ENCODE measurements around the gene GIPC3. TPM values are rescaled to one million over a fixed set of nuclear protein-coding genes. Genes with fewer than 3 reads are reported as not detected.

The GIPC3 gene
- total RNA-seq, 1 donor from 2014 or later, result not detected

DNA sequence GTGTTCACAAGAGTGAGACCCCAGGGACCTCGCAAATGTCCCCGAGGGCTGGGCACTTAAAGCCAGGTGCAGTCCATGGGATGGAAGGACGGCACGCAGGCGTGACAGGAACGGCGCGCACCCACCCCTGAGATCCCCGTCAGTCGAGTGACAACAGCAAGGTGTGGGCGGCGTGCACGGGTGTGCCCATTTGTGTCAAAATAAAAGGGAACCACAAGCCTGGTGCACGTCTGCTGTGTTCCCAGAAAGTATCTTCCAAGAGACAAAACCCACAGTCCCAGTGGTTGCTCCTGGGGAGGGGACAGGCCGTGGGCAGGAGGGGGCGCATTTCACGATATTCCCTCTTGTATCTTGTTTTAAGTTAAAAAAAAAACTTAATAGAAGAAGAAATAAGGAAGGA lies 57.0 kb downstream of the GIPC3 start:
- H3K4me3 ChIP-seq (ENCODE audit: low read depth, low read length), result no peak overlapping the region
- TF ChIP-seq, protein P1, sequence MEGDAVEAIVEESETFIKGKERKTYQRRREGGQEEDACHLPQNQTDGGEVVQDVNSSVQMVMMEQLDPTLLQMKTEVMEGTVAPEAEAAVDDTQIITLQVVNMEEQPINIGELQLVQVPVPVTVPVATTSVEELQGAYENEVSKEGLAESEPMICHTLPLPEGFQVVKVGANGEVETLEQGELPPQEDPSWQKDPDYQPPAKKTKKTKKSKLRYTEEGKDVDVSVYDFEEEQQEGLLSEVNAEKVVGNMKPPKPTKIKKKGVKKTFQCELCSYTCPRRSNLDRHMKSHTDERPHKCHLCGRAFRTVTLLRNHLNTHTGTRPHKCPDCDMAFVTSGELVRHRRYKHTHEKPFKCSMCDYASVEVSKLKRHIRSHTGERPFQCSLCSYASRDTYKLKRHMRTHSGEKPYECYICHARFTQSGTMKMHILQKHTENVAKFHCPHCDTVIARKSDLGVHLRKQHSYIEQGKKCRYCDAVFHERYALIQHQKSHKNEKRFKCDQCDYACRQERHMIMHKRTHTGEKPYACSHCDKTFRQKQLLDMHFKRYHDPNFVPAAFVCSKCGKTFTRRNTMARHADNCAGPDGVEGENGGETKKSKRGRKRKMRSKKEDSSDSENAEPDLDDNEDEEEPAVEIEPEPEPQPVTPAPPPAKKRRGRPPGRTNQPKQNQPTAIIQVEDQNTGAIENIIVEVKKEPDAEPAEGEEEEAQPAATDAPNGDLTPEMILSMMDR (conservative IDR thresholded peaks at IDR 0.05; ENCODE audit: low read depth, low read length), result no peak
- DNase-seq (ENCODE audit: low read depth), result no peak

Other genes starting within 250 kb of the GIPC3 start
- 16.8 and 31.2 TPM in 2 replicates for gene NFIC, start 218.9 kb upstream of the GIPC3 start, total RNA-seq
- 1.4 and 2.5 TPM in 2 replicates for gene SMIM24, start 105.0 kb upstream of the GIPC3 start, total RNA-seq
- gene SMIM44, start 102.0 kb upstream of the GIPC3 start, total RNA-seq, result 1.0 TPM in 1 of 2 replicates, not detected in the other
- 28.1 and 36.7 TPM in 2 replicates for gene DOHH, start 84.8 kb upstream of the GIPC3 start, total RNA-seq
- gene FZR1, start 79.2 kb upstream of the GIPC3 start, total RNA-seq, result 53.9 and 70.2 TPM in 2 replicates
- not detected in 2 replicates for gene TEKTIP1, start 46.3 kb upstream of the GIPC3 start, total RNA-seq
- gene MFSD12, start 27.9 kb upstream of the GIPC3 start, total RNA-seq, result 238 and 260 TPM in 2 replicates
- 125 and 135 TPM in 2 replicates for gene HMG20B, start 12.5 kb upstream of the GIPC3 start, total RNA-seq
- 0.17 and 0.51 TPM in 2 replicates for gene TBXA2R, start 21.4 kb downstream of the GIPC3 start, total RNA-seq
- 35.0 and 38.9 TPM in 2 replicates for gene CACTIN, start 41.3 kb downstream of the GIPC3 start, total RNA-seq
- gene PIP5K1C, start 115.0 kb downstream of the GIPC3 start, total RNA-seq, result 11.7 and 20.4 TPM in 2 replicates
- 1.9 and 3.8 TPM in 2 replicates for gene TJP3, start 122.9 kb downstream of the GIPC3 start, total RNA-seq
- 24.6 and 25.8 TPM in 2 replicates for gene APBA3, start 176.2 kb downstream of the GIPC3 start, total RNA-seq
- 102 and 105 TPM in 2 replicates for gene MRPL54, start 177.2 kb downstream of the GIPC3 start, total RNA-seq
- gene RAX2, start 186.8 kb downstream of the GIPC3 start, total RNA-seq, result not detected in 2 replicates
- 0.29 TPM in 1 of 2 replicates, not detected in the other for gene MATK, start 200.9 kb downstream of the GIPC3 start, total RNA-seq